NCI-H2029 (cell line): Measurements from ENCODE around the gene SNAPC4.
"Not testable (repeated sequence)": the region's sequence is repeated elsewhere in the genome, so short reads cannot be mapped to it uniquely, and the experiment has no call there.

Experiments
- DNase-seq: peaks from one replicate; lab custom pipeline; 2025; lab: John Stamatoyannopoulos, UW

The SNAPC4 gene

GRCh38 chr9:136433849-136434579 lies 34.0 kb upstream of the SNAPC4 start:
- no peak for DNase-seq

GRCh38 chr9:136433043-136433715 lies 33.2 kb upstream of the SNAPC4 start:
- no peak for DNase-seq

- DNase-seq, result no peak
These were observed 32.6 kb upstream of the SNAPC4 start for GRCh38 chr9:136432591-136432990.

GRCh38 chr9:136431782-136432350 lies 31.9 kb upstream of the SNAPC4 start:
- no peak for DNase-seq

- DNase-seq, result no peak
These were observed 30.7 kb upstream of the SNAPC4 start for GRCh38 chr9:136430588-136431234.

- no peak for DNase-seq
These were observed 29.9 kb upstream of the SNAPC4 start for GRCh38 chr9:136429683-136430491.

- no peak for DNase-seq
These were observed 29.2 kb upstream of the SNAPC4 start for GRCh38 chr9:136429075-136429628.

- no peak for DNase-seq
These were observed 26.8 kb upstream of the SNAPC4 start for GRCh38 chr9:136426787-136427186.

- DNase-seq, result not testable (repeated sequence)
These were observed 25.4 kb upstream of the SNAPC4 start for GRCh38 chr9:136425367-136425766.

GRCh38 chr9:136424750-136425362 lies 24.9 kb upstream of the SNAPC4 start:
- DNase-seq, result no peak

- DNase-seq, result no peak
These were observed 23.6 kb upstream of the SNAPC4 start for GRCh38 chr9:136423432-136424146.

GRCh38 chr9:136422876-136423275 lies 22.9 kb upstream of the SNAPC4 start:
- DNase-seq, result no peak

- no peak for DNase-seq
These were observed 21.8 kb upstream of the SNAPC4 start for GRCh38 chr9:136421791-136422190.

GRCh38 chr9:136419092-136419420 lies 19.1 kb upstream of the SNAPC4 start:
- DNase-seq, result no peak

GRCh38 chr9:136418182-136419091 lies 18.5 kb upstream of the SNAPC4 start:
- DNase-seq, result no peak

GRCh38 chr9:136416914-136417313 lies 16.9 kb upstream of the SNAPC4 start:
- no peak for DNase-seq

GRCh38 chr9:136416427-136416826 lies 16.5 kb upstream of the SNAPC4 start:
- DNase-seq, result no peak

GRCh38 chr9:136412962-136413361 lies 13.0 kb upstream of the SNAPC4 start:
- DNase-seq, result no peak

- no peak for DNase-seq
These were observed 11.4 kb upstream of the SNAPC4 start for GRCh38 chr9:136411378-136411777.
